ENCODE data around the gene ADD2.

GRCh38 chr2:70706026-70706795, 61.8 kb downstream of the ADD2 start:
- TF ChIP-seq POLR2AphosphoS5 (IDR thresholded peaks at IDR 0.05; ENCODE audit: borderline replicate concordance, low read depth, low read length) (no peak), EZH2 (IDR thresholded peaks at IDR 0.05) (no peak)
